GM13976 (cell line): Measurements from ENCODE around the gene LSG1.

Experiments
- DNase-seq: peaks from one replicate; pipeline ENCODE4 v3.0.0; 2012; ENCODE audit warnings: low spot score
- in situ Hi-C: fragments of 300-500 bp; cut with MboI; formaldehyde crosslinking; loops from one replicate; pipeline ENCODE4 v1.12.0; 2022; ENCODE audit warnings: low sequenced_read_pairs, mixed read lengths, inconsistent platforms; ENCODE audit not compliant: unreplicated experiment
- TF ChIP-seq, protein P1 (sequence below): IDR thresholded peaks from 2 replicates; pipeline ENCODE4 v1.5.1; 2012; ENCODE audit warnings: borderline replicate concordance, mild to moderate bottlenecking; ENCODE audit not compliant: insufficient read depth; ENCODE audit errors: extremely low read depth, missing control alignments, control extremely low read depth

Gene LSG1

DNA sequence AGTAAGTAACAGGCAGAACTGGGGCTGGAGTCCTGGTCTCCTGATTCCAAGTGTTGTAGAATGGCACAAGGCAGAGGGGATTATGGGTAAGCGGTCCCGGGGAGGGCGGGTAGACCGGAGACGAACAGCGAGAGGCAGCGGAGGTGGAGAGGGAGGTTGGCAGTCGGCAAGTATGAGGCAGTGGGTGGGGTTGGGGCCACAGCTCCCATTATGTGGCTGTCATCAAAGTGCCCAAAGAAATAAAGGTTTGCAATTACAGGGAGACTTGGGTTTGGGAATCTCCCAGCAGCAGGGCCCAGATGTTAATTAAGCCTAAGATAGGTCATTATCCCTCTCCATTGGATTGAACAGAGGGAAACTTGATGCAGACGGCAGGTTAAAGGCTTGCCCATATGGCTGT, 30.6 kb upstream of the LSG1 start:
- no peak for DNase-seq
- TF ChIP-seq, protein P1, sequence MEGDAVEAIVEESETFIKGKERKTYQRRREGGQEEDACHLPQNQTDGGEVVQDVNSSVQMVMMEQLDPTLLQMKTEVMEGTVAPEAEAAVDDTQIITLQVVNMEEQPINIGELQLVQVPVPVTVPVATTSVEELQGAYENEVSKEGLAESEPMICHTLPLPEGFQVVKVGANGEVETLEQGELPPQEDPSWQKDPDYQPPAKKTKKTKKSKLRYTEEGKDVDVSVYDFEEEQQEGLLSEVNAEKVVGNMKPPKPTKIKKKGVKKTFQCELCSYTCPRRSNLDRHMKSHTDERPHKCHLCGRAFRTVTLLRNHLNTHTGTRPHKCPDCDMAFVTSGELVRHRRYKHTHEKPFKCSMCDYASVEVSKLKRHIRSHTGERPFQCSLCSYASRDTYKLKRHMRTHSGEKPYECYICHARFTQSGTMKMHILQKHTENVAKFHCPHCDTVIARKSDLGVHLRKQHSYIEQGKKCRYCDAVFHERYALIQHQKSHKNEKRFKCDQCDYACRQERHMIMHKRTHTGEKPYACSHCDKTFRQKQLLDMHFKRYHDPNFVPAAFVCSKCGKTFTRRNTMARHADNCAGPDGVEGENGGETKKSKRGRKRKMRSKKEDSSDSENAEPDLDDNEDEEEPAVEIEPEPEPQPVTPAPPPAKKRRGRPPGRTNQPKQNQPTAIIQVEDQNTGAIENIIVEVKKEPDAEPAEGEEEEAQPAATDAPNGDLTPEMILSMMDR, result no peak
- in situ Hi-C loops, result no loop called here

DNA sequence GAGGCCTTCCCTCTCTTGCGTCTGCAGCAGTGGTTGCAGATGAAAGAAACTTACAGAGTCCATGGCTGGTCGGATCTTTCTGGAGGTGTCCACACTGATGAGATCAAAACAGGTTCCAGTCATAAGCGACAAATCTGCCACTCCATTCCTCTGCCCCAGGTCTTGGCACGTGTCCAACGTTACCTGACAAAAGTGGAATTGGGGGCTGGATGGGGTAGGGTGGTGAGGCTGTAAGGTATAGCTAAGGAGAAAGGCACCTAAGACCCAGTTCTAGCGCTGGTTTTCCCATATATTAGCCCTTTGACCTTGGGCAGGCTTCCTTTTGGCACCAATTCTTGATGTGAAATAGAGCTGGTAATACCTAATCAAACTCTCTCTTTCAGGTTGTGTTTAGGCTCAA, 24.7 kb upstream of the LSG1 start:
- TF ChIP-seq, protein P1, result no peak
- in situ Hi-C loops, result loop anchor here (25.0 kb wide), 1 partner anchor 841 kb away; the partner anchor contains the start of gene PPP1R2
- no peak for DNase-seq

DNA sequence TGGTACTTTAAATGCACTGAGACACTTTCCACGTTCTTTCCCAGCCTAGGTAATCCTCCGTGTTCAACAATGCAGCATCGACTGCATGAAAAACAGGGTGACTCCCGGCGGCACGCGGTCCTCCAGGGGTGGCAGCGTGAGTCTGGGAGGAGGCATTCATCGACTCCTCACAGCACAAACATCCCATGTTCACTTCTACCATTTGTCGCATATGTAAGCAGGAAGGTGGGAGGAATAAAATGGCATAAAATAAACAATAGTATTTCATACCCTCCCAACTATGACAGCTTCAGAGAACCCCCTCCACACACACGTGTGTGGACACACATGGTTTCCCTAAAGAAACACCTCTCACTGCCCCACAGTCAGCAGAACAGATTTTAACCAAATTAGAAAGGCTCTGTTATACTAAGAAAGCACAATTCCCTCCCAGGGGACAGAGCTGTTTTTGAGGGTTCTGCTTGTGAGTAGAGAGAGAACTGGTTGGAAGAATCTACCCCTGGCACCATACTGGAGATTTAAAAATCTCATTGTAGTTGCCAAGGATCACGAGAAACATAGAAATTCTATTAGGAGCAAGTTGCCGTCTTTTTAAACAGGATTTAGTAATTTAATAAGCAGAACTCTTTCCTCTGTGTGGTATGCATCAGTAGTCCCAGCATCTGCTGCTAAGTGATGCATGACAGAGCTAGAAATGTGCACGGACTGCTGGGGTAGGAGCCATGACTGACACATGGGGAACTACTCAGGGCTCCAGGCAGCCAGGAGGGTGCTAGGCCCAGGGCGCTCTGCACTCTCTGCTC, 19.7 kb upstream of the LSG1 start:
- peak; percentile 83 for DNase-seq
- in situ Hi-C loops, result loop anchor here (25.0 kb wide), 1 partner anchor 846 kb away; the partner anchor contains the start of gene PPP1R2
- TF ChIP-seq, protein P1, result no peak

DNA sequence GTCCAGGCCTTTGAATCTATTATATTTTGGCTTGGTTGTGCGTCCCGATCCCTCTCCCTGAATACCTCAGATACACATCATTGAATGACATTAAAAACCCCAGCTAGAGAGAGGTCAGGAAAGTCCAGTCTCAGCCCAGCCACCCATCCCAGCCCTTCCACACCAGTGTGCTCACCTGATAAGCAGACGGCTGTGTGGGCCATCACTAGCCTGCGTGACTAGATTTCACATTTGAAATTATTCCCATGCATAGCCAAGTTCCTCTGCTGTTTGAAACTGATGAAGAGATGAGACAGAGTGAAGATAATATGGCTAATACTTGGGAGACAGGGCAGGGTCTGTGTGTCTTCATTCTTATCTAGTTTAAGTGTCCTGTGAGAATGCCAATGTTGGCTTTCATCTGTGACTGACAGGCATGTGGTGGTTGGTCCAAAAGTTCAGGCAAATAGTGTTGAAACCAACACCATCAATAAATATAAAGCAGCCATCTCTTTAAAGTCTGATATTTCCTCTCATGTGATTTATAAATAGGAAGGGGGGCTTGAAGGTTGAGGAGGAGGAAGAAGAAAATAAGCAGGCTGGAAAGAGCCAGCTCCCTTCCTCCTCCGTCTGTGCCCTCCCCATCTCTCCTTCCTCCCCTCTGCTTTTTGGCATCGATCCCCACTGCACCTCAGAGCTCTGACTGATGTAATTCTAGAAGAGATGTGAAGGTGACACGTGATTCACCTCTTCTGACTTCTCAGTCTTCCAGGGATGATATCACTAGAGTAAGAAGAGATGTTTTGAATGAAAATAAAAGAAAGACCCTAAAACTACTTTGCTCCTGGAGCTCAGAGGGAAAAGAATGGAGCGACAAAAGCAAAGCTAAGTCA, 18.7 kb upstream of the LSG1 start:
- in situ Hi-C loops, result loop anchor here (25.0 kb wide), 1 partner anchor 847 kb away; the partner anchor contains the start of gene PPP1R2
- DNase-seq, result no peak
- TF ChIP-seq, protein P1, result no peak

DNA sequence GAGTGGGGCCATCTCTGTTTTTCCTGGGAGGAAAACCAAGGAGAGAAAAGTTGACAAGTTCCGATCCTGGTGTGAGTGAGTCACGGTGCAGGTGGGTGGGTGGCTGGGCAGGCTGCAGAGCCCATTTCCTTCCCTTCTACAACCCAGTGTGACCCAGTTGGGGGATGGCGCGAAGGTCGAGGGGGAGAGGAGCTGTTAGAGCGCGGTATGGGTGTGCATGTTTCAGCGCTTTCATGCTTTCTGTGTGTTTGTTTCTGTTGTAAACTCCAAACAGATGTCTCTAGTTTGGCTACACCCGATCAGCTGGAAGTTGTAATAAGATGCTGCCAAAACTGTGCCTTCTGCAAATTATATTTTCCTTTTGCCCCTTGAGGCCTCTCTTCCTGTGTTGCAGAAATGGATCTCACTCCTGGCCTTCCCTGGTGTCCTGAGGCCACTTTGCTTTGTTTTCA, 17.5 kb upstream of the LSG1 start:
- in situ Hi-C loops, result loop anchor here (10.0 to 25.0 kb wide), 3 partner anchors 415 to 848 kb away; partner anchors contain the start of gene PPP1R2
- TF ChIP-seq, protein P1, result no peak
- no peak for DNase-seq

DNA sequence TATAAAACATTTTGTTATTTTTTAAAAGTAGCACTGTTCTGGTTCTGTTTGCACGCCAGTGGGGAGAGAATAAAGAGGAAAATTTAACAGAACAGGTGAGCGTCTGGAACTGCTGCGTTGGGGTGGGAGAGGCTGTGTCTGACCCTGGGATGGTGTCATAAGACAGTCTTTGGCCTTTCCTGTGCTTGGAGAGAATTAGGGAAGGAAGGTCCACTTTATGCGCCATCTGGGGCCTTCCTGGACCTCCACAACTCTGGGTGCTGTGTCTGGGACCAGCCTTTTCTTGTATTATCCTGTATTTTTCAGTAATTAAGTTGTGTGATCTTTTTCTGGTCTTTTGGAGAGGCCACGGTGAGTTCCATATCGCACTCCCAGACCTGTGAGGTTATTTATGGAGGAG, 17.0 kb upstream of the LSG1 start:
- TF ChIP-seq, protein P1, result no peak
- in situ Hi-C loops, result loop anchor here (10.0 to 25.0 kb wide), 3 partner anchors 416 to 848 kb away; partner anchors contain the start of gene PPP1R2
- DNase-seq, result no peak
